Kidney (tissue), 14 donors: Measurements from ENCODE around the gene LSMEM2. TPM values are rescaled to one million over a fixed set of nuclear protein-coding genes. Genes with fewer than 3 reads are reported as not detected.
"Not testable (repeated sequence)": the region's sequence is repeated elsewhere in the genome, so short reads cannot be mapped to it uniquely, and the experiment has no call there.

ENCODE experiments used
- DNase-seq, 5 donors: peaks; one replicate each; pipeline ENCODE4 v3.0.0-alpha.2; 2013 to 2020
- FAIRE-seq: peaks from 2 replicates; lab custom pipeline; 2012; peaks lifted over from hg19 to GRCh38; lab: Jason Lieb, UNC
- H3K27ac ChIP-seq, 2 donors: one replicate each; pipeline ENCODE4 v1.7.0; 2013; ENCODE audit warnings: low read depth in 2 of 2, low read length in 2 of 2, inconsistent platforms in 1 of 2
- H3K27me3 ChIP-seq: one replicate; pipeline ENCODE4 v1.7.1; 2013; ENCODE audit warnings: low read length, inconsistent platforms; ENCODE audit not compliant: control insufficient read depth, insufficient read depth
- H3K36me3 ChIP-seq, 3 donors: one replicate each; pipeline versions ENCODE4 v1.7.0 to v1.7.1; 2013; ENCODE audit warnings: low read length in 3 of 3, control low read depth in 1 of 3, inconsistent platforms in 1 of 3; ENCODE audit not compliant: insufficient read depth in 3 of 3, control insufficient read depth in 2 of 3
- H3K4me1 ChIP-seq, 3 donors: one replicate each; pipeline versions ENCODE4 v1.7.0 to v1.7.1; 2013; ENCODE audit warnings: low read length in 3 of 3, inconsistent platforms in 1 of 3, low read depth in 1 of 3; ENCODE audit not compliant: control insufficient read depth in 2 of 3, insufficient read depth in 2 of 3
- H3K4me3 ChIP-seq, 3 donors: one replicate each; pipeline versions ENCODE4 v1.7.0 to v1.8.1; 2013; ENCODE audit warnings: low read length in 3 of 3, control low read depth in 1 of 3, inconsistent platforms in 1 of 3
- H3K9ac ChIP-seq, 3 donors: one replicate each; pipeline versions ENCODE4 v1.7.0 to v1.7.1; 2013; ENCODE audit warnings: low read length in 3 of 3, control low read depth in 1 of 3, inconsistent platforms in 1 of 3
- H3K9me3 ChIP-seq, 3 donors: one replicate each; pipeline versions ENCODE4 v1.7.0 to v1.7.1; 2013; ENCODE audit warnings: low read length in 3 of 3, control low read depth in 1 of 3, inconsistent platforms in 1 of 3; ENCODE audit not compliant: control insufficient read depth in 2 of 3, insufficient read depth in 1 of 3
- CTCF ChIP-seq: IDR thresholded peaks from 3 replicates; pipeline ENCODE4 v1.5.1; 2012; ENCODE audit warnings: mild to moderate bottlenecking, moderate library complexity, borderline replicate concordance; ENCODE audit not compliant: insufficient read depth; ENCODE audit errors: extremely low read depth
- intact Hi-C: fragments of 100-400 bp; cut with DNase I; formaldehyde crosslinking; loops from one replicate; pipeline ENCODE4 v1.11.1; 2022
- polyA plus RNA-seq: library from polyadenylated mRNA; stranded (reverse); fragments of 350-450 nt; fragmentation: Illumina TruSeq; extraction: RNeasy Lipid Tissue Mini Kit (QIAGEN cat#74804); gene quantifications from one replicate; pipeline ENCODE4 v1.2.3, GENCODE V29; 2014; ENCODE audit warnings: low read depth, low replicate concordance; ENCODE audit not compliant: insufficient read depth
- total RNA-seq: library from RNA; stranded (reverse); fragmentation: NEBNext Ultra II Directional; extraction: Animal tissue kit (Norgen Biotek cat#: 25700); gene quantifications from one replicate; pipeline ENCODE4 v1.2.1, GENCODE V29; 2021
- donor health status: control.
- donor health status: control.
- donor health status: control.
- donor health status: control.
- donor health status: control.
- donor health status: DM: yes; HTN: yes; CAD: no.
- donor health status: Normal renal cell carcinoma (clear cell type).

Gene LSMEM2
- total and polyA plus RNA-seq, 2 donors from 2014 or later, result 0.22 to 0.62 TPM

GRCh38 chr3:50260027-50260941 is 18.6 kb upstream of the LSMEM2 start:
- no peaks in the 10 kb centered on the region for H3K27me3 ChIP-seq
- intact Hi-C loops, result no loop called here
- peak overlapping the region; percentile 92 for H3K27ac ChIP-seq
- H3K9ac ChIP-seq, result peak overlapping the region in 2 of 3 donors; percentile 87 to 92
- FAIRE-seq (no peak), DNase-seq (peak; percentile 96 to 98 (median 97))
- TF ChIP-seq CTCF, result peak; percentile 99
- peaks cover 4 to 21% (median 11%) of the 10 kb centered on the region in 3 donors for H3K36me3 ChIP-seq
- H3K4me3 ChIP-seq, result peak overlapping the region in 2 of 3 donors; percentile 23 to 47
- peaks cover 0 to 26% (median 6%) of the 10 kb centered on the region in 3 donors for H3K4me1 ChIP-seq
- no peaks in the 10 kb centered on the region for H3K9me3 ChIP-seq

GRCh38 chr3:50260942-50261441 is 17.9 kb upstream of the LSMEM2 start:
- peak in 3 of 5 donors; percentile 54 to 66 (median 60) for DNase-seq

GRCh38 chr3:50261505-50261904 is 17.4 kb upstream of the LSMEM2 start:
- intact Hi-C loops, result no loop called here
- H3K27me3 ChIP-seq, result no peaks in the 10 kb centered on the region
- no peak for TF ChIP-seq CTCF
- H3K4me3 ChIP-seq, result no peak overlapping the region
- peak overlapping the region in 1 of 2 donors; percentile 40 for H3K27ac ChIP-seq
- H3K4me1 ChIP-seq, result peaks cover 0 to 36% (median 18%) of the 10 kb centered on the region in 3 donors
- H3K9ac ChIP-seq, result peak overlapping the region in 1 of 3 donors; percentile 87
- FAIRE-seq (no peak), DNase-seq (no peak)
- peaks cover 3 to 18% (median 6%) of the 10 kb centered on the region in 3 donors for H3K36me3 ChIP-seq
- no peaks in the 10 kb centered on the region for H3K9me3 ChIP-seq

More at GRCh38 chr3:50260942-50261441, 17.9 kb upstream of the LSMEM2 start:
- Histone ChIP-seq H3K4me3 (peak overlapping the region in 1 of 3 donors; percentile 23), H3K9ac (peak overlapping the region in 2 of 3 donors; percentile 87 to 92), H3K36me3 (peaks cover 4 to 21% (median 11%) of the 10 kb centered on the region in 3 donors), H3K9me3 (no peaks in the 10 kb centered on the region), H3K27me3 (no peaks in the 10 kb centered on the region), H3K27ac (peak overlapping the region; percentile 41 to 90), H3K4me1 (peaks cover 0 to 30% (median 13%) of the 10 kb centered on the region in 3 donors)
- no peak for TF ChIP-seq CTCF
- no peak for FAIRE-seq
- intact Hi-C loops, result no loop called here

GRCh38 chr3:50262200-50262599 is 16.7 kb upstream of the LSMEM2 start:
- intact Hi-C loops, H3K27me3 ChIP-seq, H3K9ac ChIP-seq, H3K9me3 ChIP-seq, FAIRE-seq, H3K4me3 ChIP-seq, H3K27ac ChIP-seq, DNase-seq: not testable (repeated sequence)
- Histone ChIP-seq H3K36me3 (peaks cover 0 to 11% (median 1%) of the 10 kb centered on the region in 3 donors), H3K4me1 (peaks cover 0 to 41% (median 23%) of the 10 kb centered on the region in 3 donors)
